ENCODE measurements around the gene FBXO31.
"Not testable (repeated sequence)": the region's sequence is repeated elsewhere in the genome, so short reads cannot be mapped to it uniquely, and the experiment has no call there.

Gene FBXO31

DNA sequence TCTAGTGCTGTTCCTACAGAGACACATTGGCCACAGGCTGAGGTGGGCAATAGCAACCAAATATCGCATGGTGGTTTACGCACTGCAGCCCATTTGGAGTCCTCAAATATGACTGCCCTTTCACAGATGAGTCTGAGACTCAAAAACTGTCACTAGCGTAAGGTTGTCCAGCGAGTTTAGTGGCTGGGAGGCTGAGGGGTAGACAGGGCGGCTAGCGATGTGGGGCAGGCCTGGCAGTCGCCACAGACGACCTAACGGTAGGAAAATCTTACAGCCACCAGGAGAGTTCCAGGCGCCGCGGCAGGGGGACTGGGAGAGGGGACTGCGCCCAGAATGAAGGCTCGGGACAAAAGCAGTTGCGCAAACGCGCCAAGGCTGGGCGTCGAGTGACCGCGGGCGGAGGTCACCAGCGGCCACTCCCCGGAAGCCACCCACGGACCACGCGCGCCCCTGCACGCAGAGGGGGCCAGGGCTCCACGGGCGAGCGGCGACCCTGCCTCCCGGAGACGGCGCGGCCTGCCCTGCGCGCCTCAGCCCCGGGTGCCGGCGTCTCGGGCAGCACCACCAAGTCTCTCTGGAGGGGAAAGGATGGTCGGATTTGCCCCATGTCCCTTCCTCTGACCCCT, 7.9 kb upstream of the FBXO31 start:
- FAIRE-seq (no peak), DNase-seq (ENCODE audit: insufficient read length) (no peak)
- no peak for TF ChIP-seq POLR2A (IDR thresholded peaks at IDR 0.05; ENCODE audit: low read depth, low read length)

DNA sequence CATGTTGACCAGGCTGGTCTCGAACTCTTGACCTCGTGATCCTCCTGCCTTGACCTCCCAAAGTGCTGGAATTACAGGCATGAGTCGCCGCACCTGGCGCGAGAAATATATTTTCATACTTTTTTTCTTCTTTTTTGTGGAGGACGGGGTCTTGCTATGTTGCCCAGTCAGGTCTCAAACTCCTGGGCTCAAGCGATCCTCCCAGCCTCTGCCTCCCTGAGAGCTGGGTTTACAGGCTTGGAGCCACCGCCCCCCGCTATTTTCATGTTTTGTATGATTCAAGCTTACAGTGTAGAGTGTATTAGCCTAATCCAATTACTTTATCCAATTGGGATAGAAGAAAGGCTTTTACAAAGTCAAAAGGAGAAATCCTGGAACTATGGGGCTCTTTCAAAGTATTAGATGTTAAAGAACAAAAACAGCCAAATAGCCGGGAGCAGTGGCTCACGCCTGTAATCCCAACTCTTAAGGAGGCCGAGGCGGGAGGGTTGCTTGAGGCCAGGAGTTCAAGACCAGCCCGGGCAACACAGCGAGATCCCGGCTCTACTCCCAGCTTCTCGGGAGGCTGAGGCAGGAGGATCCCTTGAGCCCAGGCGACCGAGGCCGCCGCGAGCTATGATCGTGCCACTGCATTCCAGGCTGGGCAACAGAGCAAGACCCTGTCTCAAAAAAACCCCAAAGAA, 7.2 kb upstream of the FBXO31 start:
- FAIRE-seq (no peak), DNase-seq (ENCODE audit: insufficient read length) (no peak)
- TF ChIP-seq TAF1 (IDR thresholded peaks at IDR 0.05; ENCODE audit: borderline replicate concordance, low read depth, low read length) (no peak), POLR2AphosphoS5 (IDR thresholded peaks at IDR 0.05; ENCODE audit: low read depth, low read length) (no peak), POLR2A (IDR thresholded peaks at IDR 0.05; ENCODE audit: low read depth, low read length) (no peak)

DNA sequence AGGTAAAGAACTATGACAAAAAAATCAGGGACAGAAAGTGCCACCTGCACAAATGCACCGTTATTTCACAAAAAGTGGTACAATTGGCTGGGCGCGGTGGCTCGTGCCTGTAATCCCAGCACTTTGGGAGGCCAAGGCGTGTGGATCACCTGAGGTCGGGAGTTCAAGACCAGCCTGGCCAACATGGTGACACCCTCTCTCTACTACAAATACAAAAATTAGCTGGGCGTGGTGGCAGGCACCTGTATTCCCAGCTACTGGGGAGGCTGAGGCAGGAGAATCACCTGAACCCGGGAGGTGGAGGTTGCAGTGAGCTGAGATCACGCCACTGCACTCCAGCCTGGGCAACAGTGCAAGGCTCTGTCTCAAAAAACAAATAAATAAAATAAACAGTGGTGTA, 6.3 kb upstream of the FBXO31 start:
- not testable (repeated sequence) for FAIRE-seq

DNA sequence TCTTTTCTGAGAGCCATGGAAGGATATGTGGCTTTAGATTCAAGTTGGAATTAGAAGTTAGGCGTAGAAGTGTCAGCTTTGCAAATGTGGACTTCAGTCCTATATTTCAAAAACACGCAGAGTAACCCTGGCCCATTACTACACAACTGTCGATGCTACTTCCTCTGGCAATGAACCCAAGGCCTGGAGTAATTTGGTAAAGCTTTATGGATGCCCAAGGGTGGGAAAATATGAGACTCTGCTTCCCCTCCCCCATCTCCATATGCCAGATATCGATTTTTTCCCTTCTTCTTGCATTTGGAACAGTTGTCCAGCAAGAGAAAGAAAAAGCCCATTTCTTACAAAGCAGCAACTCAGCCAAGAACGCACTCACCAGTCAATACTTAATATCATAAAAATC, 5.7 kb upstream of the FBXO31 start:
- DNase-seq (ENCODE audit: insufficient read length): no peak
- FAIRE-seq: no peak
- TF ChIP-seq POLR2A (IDR thresholded peaks at IDR 0.05; ENCODE audit: low read depth, low read length): no peak
- TF ChIP-seq POLR2AphosphoS5 (IDR thresholded peaks at IDR 0.05; ENCODE audit: low read depth, low read length): no peak
- no peak for TF ChIP-seq TAF1 (IDR thresholded peaks at IDR 0.05; ENCODE audit: borderline replicate concordance, low read depth, low read length)

More for the DNA sequence above, 6.3 kb upstream of the FBXO31 start:
- DNase-seq (ENCODE audit: insufficient read length): not testable (repeated sequence)

DNA sequence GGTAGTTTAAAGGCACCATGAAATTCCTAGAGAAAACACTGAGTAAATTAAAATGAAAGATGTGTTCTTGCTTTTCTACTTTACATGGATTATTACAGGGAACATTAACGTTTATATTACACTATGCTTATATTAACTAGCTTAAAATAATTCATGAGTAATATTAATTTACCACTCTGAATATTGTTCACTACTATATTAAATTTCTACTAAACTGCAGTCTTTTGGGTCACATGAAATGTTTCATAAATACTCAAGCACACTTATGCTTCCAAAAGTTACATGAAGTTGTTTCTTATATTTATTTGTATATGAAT, 5.2 kb upstream of the FBXO31 start:
- FAIRE-seq (no peak), DNase-seq (ENCODE audit: insufficient read length) (no peak)
- TF ChIP-seq TAF1 (IDR thresholded peaks at IDR 0.05; ENCODE audit: borderline replicate concordance, low read depth, low read length) (no peak), POLR2A (IDR thresholded peaks at IDR 0.05; ENCODE audit: low read depth, low read length) (no peak), POLR2AphosphoS5 (IDR thresholded peaks at IDR 0.05; ENCODE audit: low read depth, low read length) (no peak)

DNA sequence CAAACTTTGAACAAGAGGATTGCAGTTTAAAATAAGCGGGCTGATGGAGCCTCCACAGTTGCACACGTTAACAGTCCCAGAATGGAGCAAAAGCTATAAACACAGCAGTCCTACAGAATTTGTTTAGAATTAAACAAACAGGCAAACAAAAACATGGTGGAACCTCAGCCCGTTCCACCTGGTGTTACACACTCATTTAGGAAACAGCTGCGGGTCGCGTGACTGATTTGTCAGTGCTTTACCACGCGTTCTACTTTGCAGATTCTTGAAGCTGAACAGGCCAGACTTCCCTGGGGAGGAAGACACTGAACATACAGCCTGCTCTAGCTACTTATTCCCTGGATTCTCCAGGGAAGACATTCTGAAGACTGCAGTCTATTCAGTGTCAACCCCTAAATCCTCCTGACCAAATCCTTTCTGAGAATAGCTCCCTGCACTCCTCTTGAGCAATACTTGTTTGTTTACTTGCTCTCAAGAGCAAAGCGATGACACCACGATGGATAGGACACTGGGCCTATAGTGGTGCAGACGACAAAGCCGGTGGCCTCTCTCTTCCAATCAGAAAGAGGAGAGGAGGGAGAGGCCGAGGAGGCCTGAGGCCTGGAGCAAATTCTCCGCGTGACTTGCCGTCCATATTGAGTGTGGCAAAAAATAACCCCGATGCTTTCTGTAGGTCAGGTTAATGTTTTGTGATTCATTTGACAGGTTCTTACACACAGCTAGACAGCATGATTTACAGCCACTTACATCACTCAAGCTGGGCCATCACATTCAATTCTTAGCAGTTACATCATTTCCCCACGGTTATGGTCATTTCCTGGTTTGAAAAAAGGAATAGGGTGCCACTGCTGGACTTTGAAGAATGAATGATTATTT, 4.6 kb upstream of the FBXO31 start:
- TF ChIP-seq TAF1 (IDR thresholded peaks at IDR 0.05; ENCODE audit: borderline replicate concordance, low read depth, low read length) (no peak), POLR2AphosphoS5 (IDR thresholded peaks at IDR 0.05; ENCODE audit: low read depth, low read length) (peak; percentile 40; the same call in 1 of the 2 replicates), POLR2A (IDR thresholded peaks at IDR 0.05; ENCODE audit: low read depth, low read length) (peak; percentile 37; the same call in 1 of the 2 replicates)
- DNase-seq (ENCODE audit: insufficient read length): peak; percentile 69
- FAIRE-seq: peak; percentile 86

DNA sequence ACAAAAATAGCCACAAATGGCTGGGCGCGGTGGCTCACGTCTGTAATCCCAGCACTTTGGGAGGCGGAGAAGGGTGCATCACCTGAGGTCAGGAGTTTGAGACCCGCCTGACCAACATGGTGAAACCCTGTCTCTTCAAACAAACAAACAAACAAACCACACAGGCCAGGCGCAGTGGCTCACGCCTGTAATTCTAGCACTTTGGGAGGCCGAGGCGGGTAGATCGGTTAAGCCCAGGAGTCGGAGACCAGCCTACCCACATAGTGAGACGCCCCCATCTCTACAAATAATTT, 1.2 kb upstream of the FBXO31 start:
- not testable (repeated sequence) for FAIRE-seq; DNase-seq (ENCODE audit: insufficient read length)

DNA sequence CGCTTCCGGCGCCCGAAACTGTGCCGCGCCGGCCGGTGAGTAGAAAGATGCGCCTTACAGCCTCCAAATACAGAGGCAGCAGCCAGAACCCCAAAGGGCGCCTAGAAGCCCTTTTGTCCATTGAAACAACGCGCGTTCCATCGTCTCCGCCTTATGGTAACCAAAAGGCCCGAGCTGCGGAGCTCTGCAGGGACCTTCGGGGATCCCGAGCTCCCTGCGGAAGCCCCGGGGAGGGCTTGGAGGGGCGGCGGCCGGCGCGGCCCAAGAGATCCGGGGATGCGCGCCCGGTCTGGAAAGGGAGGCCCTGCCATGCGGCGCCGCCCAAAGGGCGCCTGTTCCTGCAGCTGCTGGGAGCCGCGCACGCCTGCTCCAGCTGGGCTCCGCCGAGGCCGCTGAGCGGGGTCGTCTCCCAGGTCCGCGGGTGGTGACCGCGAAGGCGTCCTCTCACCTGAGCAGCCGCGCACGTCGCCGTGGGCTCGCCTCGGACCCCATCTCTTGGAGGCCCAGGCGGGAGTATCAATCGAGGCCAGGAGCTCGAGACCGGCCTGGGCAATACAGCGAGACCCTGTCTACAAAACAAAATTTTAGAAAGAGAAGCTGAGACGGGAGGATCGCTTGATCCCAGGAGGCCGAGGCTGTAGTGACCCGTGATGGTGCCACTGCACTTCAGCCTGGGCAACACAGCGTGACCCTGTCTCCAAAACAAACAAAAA, 742 bp upstream of the FBXO31 start:
- peak; percentile 46 for DNase-seq (ENCODE audit: insufficient read length)
- no peak for TF ChIP-seq TAF1 (IDR thresholded peaks at IDR 0.05; ENCODE audit: borderline replicate concordance, low read depth, low read length)
- TF ChIP-seq POLR2A (IDR thresholded peaks at IDR 0.05; ENCODE audit: low read depth, low read length): no peak
- TF ChIP-seq POLR2AphosphoS5 (IDR thresholded peaks at IDR 0.05; ENCODE audit: low read depth, low read length): no peak; the same call in 1 of the 2 replicates
- FAIRE-seq: no peak

DNA sequence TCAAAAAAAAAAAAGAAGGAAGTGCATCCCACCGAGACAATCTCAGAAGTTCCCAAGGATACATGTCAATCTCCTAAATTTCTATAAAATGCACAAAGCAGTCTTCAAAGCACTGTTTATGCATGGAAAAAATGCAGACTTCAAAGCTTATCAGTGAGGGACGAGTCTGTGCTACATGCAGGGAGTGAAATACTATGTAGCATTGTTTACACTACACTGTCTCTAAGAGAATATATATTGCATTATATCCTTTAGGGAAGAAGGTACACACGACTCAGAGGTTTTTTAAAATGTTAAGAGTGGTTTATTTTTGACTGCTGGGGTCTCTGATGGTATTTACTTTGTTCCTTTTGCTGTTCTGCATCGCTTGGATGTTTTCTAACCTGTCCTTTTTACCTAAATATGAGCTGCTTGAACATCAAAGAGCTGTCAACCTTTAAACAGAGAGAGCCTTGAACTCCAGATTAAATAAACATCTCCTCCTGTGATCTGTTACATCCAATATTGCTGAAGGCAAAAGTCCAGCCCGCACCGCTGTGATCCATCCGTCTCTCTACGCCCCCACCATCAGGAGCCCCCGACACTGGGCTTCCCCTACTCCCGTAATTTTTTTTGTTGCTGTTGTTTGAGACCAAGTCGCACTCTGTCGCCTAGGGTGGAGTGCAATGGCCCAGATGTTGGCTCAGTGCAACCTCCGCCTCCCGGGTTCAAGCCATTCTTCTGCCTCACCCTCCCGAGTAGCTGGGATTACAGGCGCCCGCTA, 1.4 kb downstream of the FBXO31 start:
- DNase-seq (ENCODE audit: insufficient read length) (no peak), FAIRE-seq (no peak)
- TF ChIP-seq POLR2AphosphoS5 (IDR thresholded peaks at IDR 0.05; ENCODE audit: low read depth, low read length) (no peak), TAF1 (IDR thresholded peaks at IDR 0.05; ENCODE audit: borderline replicate concordance, low read depth, low read length) (no peak), POLR2A (IDR thresholded peaks at IDR 0.05; ENCODE audit: low read depth, low read length) (no peak)

DNA sequence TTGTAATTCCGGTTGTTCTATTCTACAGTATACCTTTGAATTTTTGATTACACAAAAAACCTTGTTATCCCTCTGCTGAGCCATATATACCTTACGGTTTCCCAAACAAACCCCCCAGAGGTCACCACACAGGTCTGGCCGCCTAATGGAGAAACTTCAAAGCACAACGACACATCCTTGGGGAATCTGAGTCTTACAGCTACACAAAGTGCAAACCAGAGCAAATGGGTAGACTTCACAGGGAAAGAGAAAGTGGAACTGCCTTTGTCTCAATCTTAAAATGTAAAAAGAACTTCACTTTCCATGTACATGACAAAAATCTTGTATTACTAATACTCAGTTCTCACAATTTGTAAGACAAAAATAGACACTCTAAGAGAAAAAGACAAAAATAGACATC, 2.7 kb downstream of the FBXO31 start:
- TF ChIP-seq TAF1 (IDR thresholded peaks at IDR 0.05; ENCODE audit: borderline replicate concordance, low read depth, low read length) (no peak), POLR2A (IDR thresholded peaks at IDR 0.05; ENCODE audit: low read depth, low read length) (no peak), POLR2AphosphoS5 (IDR thresholded peaks at IDR 0.05; ENCODE audit: low read depth, low read length) (no peak)
- no peak for FAIRE-seq

DNA sequence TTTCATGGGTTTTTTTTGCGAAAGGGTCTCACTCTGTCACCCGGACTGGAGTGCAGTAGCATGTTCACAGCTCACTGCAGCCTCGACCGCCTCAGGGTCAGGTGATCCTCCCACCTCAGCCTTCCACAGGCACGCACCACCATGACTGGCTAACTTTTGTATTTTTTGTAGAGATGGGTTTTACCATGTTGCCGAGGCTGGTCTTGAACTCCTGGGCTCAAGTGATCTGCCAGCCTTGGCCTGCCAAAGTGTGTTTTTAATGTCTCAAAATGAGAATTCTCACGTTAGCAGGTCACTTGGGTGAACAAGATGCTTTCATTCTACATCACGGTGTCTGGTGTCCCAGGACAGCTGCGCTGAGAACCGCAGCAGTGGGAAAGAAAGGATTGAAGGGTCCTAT, 3.2 kb downstream of the FBXO31 start:
- no peak for TF ChIP-seq POLR2A (IDR thresholded peaks at IDR 0.05; ENCODE audit: low read depth, low read length)
- FAIRE-seq: no peak
- DNase-seq (ENCODE audit: insufficient read length): no peak

More for the DNA sequence above, 2.7 kb downstream of the FBXO31 start:
- DNase-seq (ENCODE audit: insufficient read length): no peak

DNA sequence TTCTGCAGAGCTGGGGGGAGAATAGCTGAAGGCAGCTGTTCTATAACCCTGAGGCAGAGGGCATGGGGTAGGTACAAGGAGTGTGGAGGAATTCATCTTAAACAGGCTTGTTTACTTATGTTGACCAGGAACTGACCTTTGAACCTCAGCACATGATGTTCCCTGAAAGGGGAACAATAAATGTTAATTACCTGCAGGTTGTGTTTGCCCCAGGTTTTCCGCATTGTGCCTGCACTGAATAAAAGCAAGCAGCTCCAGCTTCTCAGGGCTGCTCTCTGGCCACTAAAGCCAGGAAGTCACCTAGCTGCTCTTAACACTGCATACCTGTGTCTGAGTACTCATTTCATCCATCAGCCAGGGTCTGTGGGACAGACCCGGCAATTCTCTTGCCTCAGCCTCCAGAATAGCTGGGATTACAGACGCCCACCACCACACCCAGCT, 4.2 kb downstream of the FBXO31 start:
- not testable (repeated sequence) for DNase-seq (ENCODE audit: insufficient read length); FAIRE-seq

All from GM12892 (cell line).